ENCODE results near the gene GATD1.

GRCh38 chr11:794013-794765 is 16.9 kb upstream of the GATD1 start:
- TF ChIP-seq, protein P1, sequence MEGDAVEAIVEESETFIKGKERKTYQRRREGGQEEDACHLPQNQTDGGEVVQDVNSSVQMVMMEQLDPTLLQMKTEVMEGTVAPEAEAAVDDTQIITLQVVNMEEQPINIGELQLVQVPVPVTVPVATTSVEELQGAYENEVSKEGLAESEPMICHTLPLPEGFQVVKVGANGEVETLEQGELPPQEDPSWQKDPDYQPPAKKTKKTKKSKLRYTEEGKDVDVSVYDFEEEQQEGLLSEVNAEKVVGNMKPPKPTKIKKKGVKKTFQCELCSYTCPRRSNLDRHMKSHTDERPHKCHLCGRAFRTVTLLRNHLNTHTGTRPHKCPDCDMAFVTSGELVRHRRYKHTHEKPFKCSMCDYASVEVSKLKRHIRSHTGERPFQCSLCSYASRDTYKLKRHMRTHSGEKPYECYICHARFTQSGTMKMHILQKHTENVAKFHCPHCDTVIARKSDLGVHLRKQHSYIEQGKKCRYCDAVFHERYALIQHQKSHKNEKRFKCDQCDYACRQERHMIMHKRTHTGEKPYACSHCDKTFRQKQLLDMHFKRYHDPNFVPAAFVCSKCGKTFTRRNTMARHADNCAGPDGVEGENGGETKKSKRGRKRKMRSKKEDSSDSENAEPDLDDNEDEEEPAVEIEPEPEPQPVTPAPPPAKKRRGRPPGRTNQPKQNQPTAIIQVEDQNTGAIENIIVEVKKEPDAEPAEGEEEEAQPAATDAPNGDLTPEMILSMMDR (IDR thresholded peaks at IDR 0.05) = no peak
- TF ChIP-seq POLR2A (IDR thresholded peaks at IDR 0.05) = no peak

Measured in testis (tissue), 2 donors.